Liver (tissue), 9 donors: Measurements from ENCODE around the gene PAFAH1B2. TPM values are rescaled to one million over a fixed set of nuclear protein-coding genes. Genes with fewer than 3 reads are reported as not detected.

ENCODE experiments used
- DNase-seq: peaks from one replicate; pipeline ENCODE4 v3.0.0-alpha.2; 2017; ENCODE audit warnings: low spot score
- H3K27ac ChIP-seq, 2 donors: one replicate each; pipeline ENCODE4 v1.7.0; 2013; ENCODE audit warnings: inconsistent platforms in 2 of 2, low read length in 2 of 2, control low read depth in 1 of 2, low read depth in 1 of 2, mild to moderate bottlenecking in 1 of 2
- H3K27me3 ChIP-seq, 4 donors: one replicate each; pipeline versions ENCODE4 v1.6.1 to v1.7.0; 2013; ENCODE audit warnings: low read length in 3 of 4, inconsistent platforms in 1 of 4, mild to moderate bottlenecking in 1 of 4, moderate library complexity in 1 of 4; ENCODE audit not compliant: control insufficient read depth in 4 of 4, insufficient read depth in 4 of 4
- H3K36me3 ChIP-seq, 4 donors: one replicate each; pipeline versions ENCODE4 v1.6.1 to v1.7.0; 2013; ENCODE audit warnings: low read length in 3 of 4, mild to moderate bottlenecking in 3 of 4, low read depth in 1 of 4, moderate library complexity in 1 of 4; ENCODE audit not compliant: control insufficient read depth in 4 of 4, insufficient read depth in 3 of 4
- H3K4me1 ChIP-seq, 4 donors: one replicate each; pipeline versions ENCODE4 v1.6.1 to v1.7.0; 2013; ENCODE audit warnings: low read length in 3 of 4, mild to moderate bottlenecking in 3 of 4, moderate library complexity in 1 of 4; ENCODE audit not compliant: control insufficient read depth in 4 of 4, insufficient read depth in 4 of 4
- H3K4me3 ChIP-seq, 3 donors: one replicate each; pipeline versions ENCODE4 v1.6.1 to v1.7.0; 2013; ENCODE audit warnings: low read length in 3 of 3, control low read depth in 1 of 3, low read depth in 1 of 3, mild to moderate bottlenecking in 1 of 3
- H3K9ac ChIP-seq, 2 donors: one replicate each; pipeline ENCODE4 v1.7.0; 2013; ENCODE audit warnings: low read length in 2 of 2, mild to moderate bottlenecking in 2 of 2, moderate library complexity in 2 of 2, control low read depth in 1 of 2, low read depth in 1 of 2
- H3K9me3 ChIP-seq, 4 donors: one replicate each; pipeline versions ENCODE4 v1.6.1 to v1.7.0; 2013; ENCODE audit warnings: low read length in 3 of 4; ENCODE audit not compliant: control insufficient read depth in 4 of 4
- ATF3 ChIP-seq: IDR thresholded peaks from 2 replicates; pipeline ENCODE4 v1.6.1; 2016; ENCODE audit warnings: antibody characterized with exemption
- CTCF ChIP-seq: fragments of 150-350 bp; IDR thresholded peaks from 2 replicates; pipeline ENCODE4 v1.5.1; 2017; ENCODE audit warnings: improper control_type of control experiment, low read depth, low read length; ENCODE audit not compliant: missing input control
- EGR1 ChIP-seq, 2 donors: IDR thresholded peaks; 2 replicates each; pipeline ENCODE4 v1.6.1; 2016 to 2018; ENCODE audit warnings: antibody characterized with exemption in 2 of 2, low read depth in 2 of 2
- FOXA2 ChIP-seq: IDR thresholded peaks from 2 replicates; pipeline ENCODE4 v1.6.1; 2016; ENCODE audit warnings: antibody characterized with exemption
- GABPA ChIP-seq, 2 donors: IDR thresholded peaks in 1 of 2; conservative IDR thresholded peaks in 1 of 2; 2 replicates each; pipeline ENCODE4 v1.6.1; 2016; ENCODE audit warnings: antibody characterized with exemption in 2 of 2, mild to moderate bottlenecking in 1 of 2, moderate library complexity in 1 of 2
- HNF4A ChIP-seq, 2 donors: conservative IDR thresholded peaks; 2 replicates each; pipeline ENCODE4 v1.6.1; 2016; ENCODE audit warnings: antibody characterized with exemption in 2 of 2, mild to moderate bottlenecking in 2 of 2
- MAX ChIP-seq: IDR thresholded peaks from 2 replicates; pipeline ENCODE4 v1.6.1; 2016; ENCODE audit warnings: antibody characterized with exemption
- NR2F2 ChIP-seq: IDR thresholded peaks from 2 replicates; pipeline ENCODE4 v1.6.1; 2016; ENCODE audit warnings: antibody characterized with exemption
- RAD21 ChIP-seq, 2 donors: IDR thresholded peaks; 2 replicates each; pipeline ENCODE4 v1.6.1; 2016; ENCODE audit warnings: antibody characterized with exemption in 2 of 2, mild to moderate bottlenecking in 2 of 2
- RXRA ChIP-seq, 2 donors: IDR thresholded peaks; 2 replicates each; pipeline ENCODE4 v1.6.1; 2017 to 2018; ENCODE audit warnings: antibody characterized with exemption in 2 of 2, mild to moderate bottlenecking in 1 of 2
- TAF1 ChIP-seq: conservative IDR thresholded peaks from 2 replicates; pipeline ENCODE4 v1.6.1; 2016; ENCODE audit warnings: antibody characterized with exemption, mild to moderate bottlenecking
- YY1 ChIP-seq: IDR thresholded peaks from 2 replicates; pipeline ENCODE4 v1.6.1; 2016; ENCODE audit warnings: antibody characterized with exemption, mild to moderate bottlenecking
- WGBS: extraction: QIAGEN DNeasy Blood & Tissue Kit; methylation state at CpG from one replicate; pipeline ENCODE4 v1.1.7; 2013; 5-methylcytosine and 5-hydroxymethylcytosine counted together
- polyA plus RNA-seq, 2 donors: library from polyadenylated mRNA; stranded (reverse) in 1 of 2; unstranded in 1 of 2; fragments of 200-250 nt in 1 of 2; fragments of >200 nt in 1 of 2; fragmentation: Nextera tagmentation in 1 of 2; extraction: Ambion mirVana in 1 of 2; gene quantifications; one replicate each; pipeline versions ENCODE4 v1.2.1 to v1.2.3, GENCODE V29; 2013 to 2015
- total RNA-seq, 2 donors: library from RNA; depleted of rRNA; stranded (reverse); fragments of >200 nt; gene quantifications; one replicate each; pipeline ENCODE4 v1.2.3, GENCODE V29; 2014
- donor health status: healthy.
- donor health status: healthy.
- donor health status: healthy.
- donor health status: healthy.
- donor health status: healthy.

The PAFAH1B2 gene
- total and polyA plus RNA-seq, 4 donors, result 12.7 to 39.8 (median 24.9) TPM

GRCh38 chr11:117202386-117203068, 58.4 kb downstream of the PAFAH1B2 start:
- no peak for DNase-seq
- Histone ChIP-seq H3K36me3 (peaks cover 0 to 21% (median 5%) of the 10 kb centered on the region in 4 donors), H3K27me3 (no peaks in the 10 kb centered on the region), H3K4me3 (no peak overlapping the region), H3K9me3 (no peaks in the 10 kb centered on the region), H3K27ac (peak overlapping the region in 1 of 2 donors; percentile 37), H3K9ac (no peak overlapping the region), H3K4me1 (no peaks in the 10 kb centered on the region)
- TF ChIP-seq ATF3 (no peak), CTCF (no peak), MAX (no peak), RAD21 (IDR thresholded peaks at IDR 0.05) (no peak), RXRA (IDR thresholded peaks at IDR 0.05) (no peak), FOXA2 (no peak), YY1 (no peak)
- WGBS, result 90% methylated on average over 7 of the region's 7 CpGs

- Histone ChIP-seq H3K4me1 (no peaks in the 10 kb centered on the region), H3K9me3 (no peaks in the 10 kb centered on the region), H3K27me3 (no peaks in the 10 kb centered on the region), H3K36me3 (peaks cover 0 to 21% (median 5%) of the 10 kb centered on the region in 4 donors), H3K27ac (peak overlapping the region in 1 of 2 donors; percentile 18), H3K9ac (no peak overlapping the region), H3K4me3 (no peak overlapping the region)
- WGBS, result 97% methylated on average over 10 of the region's 10 CpGs
- no peak for DNase-seq
- TF ChIP-seq FOXA2 (no peak), TAF1 (no peak), ATF3 (no peak), MAX (no peak), NR2F2 (no peak), GABPA (IDR thresholded peaks at IDR 0.05 in 1 of 2, conservative IDR thresholded peaks at IDR 0.05 in 1 of 2) (no peak), EGR1 (IDR thresholded peaks at IDR 0.05; ENCODE audit: low read depth in 2 of 2) (no peak), HNF4A (conservative IDR thresholded peaks at IDR 0.05) (no peak), YY1 (no peak), RAD21 (IDR thresholded peaks at IDR 0.05) (no peak)
Measured at GRCh38 chr11:117203069-117203407, 59.0 kb downstream of the PAFAH1B2 start.

- no peaks in the 10 kb centered on the region for H3K9me3 ChIP-seq
- no peaks in the 10 kb centered on the region for H3K27me3 ChIP-seq
- peaks cover 0 to 21% (median 5%) of the 10 kb centered on the region in 4 donors for H3K36me3 ChIP-seq
- no peak overlapping the region for H3K9ac ChIP-seq
- no peaks in the 10 kb centered on the region for H3K4me1 ChIP-seq
- H3K4me3 ChIP-seq, result no peak overlapping the region
- no peak for TF ChIP-seq TAF1
- peak; percentile 8 for TF ChIP-seq NR2F2
- WGBS, result 89% methylated on average over 17 of the region's 17 CpGs
- no peak overlapping the region for H3K27ac ChIP-seq
- no peak for DNase-seq
Measured at GRCh38 chr11:117204283-117205080, 60.4 kb downstream of the PAFAH1B2 start.
